Measurements from ENCODE around the gene PIN1. TPM values are rescaled to one million over a fixed set of nuclear protein-coding genes. Genes with fewer than 3 reads are reported as not detected.

The PIN1 gene
- total RNA-seq, 8 experiments from 2014 or later, result 95.1 to 185 (median 123) TPM

GRCh38 chr19:9883764-9884163 lies 48.6 kb downstream of the PIN1 start:
- in situ Hi-C loops (cut with MboI; ENCODE audit: low pct_unique_long_range_greater_than_20kb in 2 of 9, low sequenced_read_pairs in 9 of 9, unreplicated experiment in 9 of 9), result no loop called here
- ATAC-seq (replicated peaks in 6 of 8), result no peak
- WGBS, 10 experiments, result 58 to 100% (median 85%) methylated on average over 1 to 9 of the region's 12 CpGs; no CpG with 5 or more reads in 2 of the 10 experiments
- peaks cover 13 to 15% of the 10 kb centered on the region in 2 donors for H3K4me1 ChIP-seq (replicated peaks in 1 of 2)
- H3K27ac ChIP-seq, result peak overlapping the region; percentile 41 to 68
- no peak overlapping the region for H3K4me3 ChIP-seq

- 20 to 88% (median 60%) methylated on average over 1 to 4 of the region's 8 CpGs; no CpG with 5 or more reads in 5 of the 10 experiments for WGBS, 10 experiments
These were observed 50.0 kb downstream of the PIN1 start for GRCh38 chr19:9885077-9885552.

GRCh38 chr19:9891609-9892373 lies 56.7 kb downstream of the PIN1 start:
- 0 to 87% (median 79%) methylated on average over 1 to 6 of the region's 6 CpGs; no CpG with 5 or more reads in 5 of the 10 experiments for WGBS, 10 experiments
- Histone ChIP-seq H3K27ac (no peak overlapping the region), H3K4me1 (replicated peaks in 1 of 2) (peaks cover 0 to 12% of the 10 kb centered on the region in 2 donors), H3K4me3 (no peak overlapping the region)
- ATAC-seq (replicated peaks in 6 of 8), result no peak
- in situ Hi-C loops (cut with MboI; ENCODE audit: low pct_unique_long_range_greater_than_20kb in 2 of 9, low sequenced_read_pairs in 9 of 9, unreplicated experiment in 9 of 9), result no loop called here

More at GRCh38 chr19:9885077-9885552, 50.0 kb downstream of the PIN1 start:
- H3K27ac ChIP-seq, result no peak overlapping the region
- ATAC-seq (replicated peaks in 6 of 8), result peak in 3 of 8 experiments; percentile 52 to 54 (median 54)
- in situ Hi-C loops (cut with MboI; ENCODE audit: low pct_unique_long_range_greater_than_20kb in 2 of 9, low sequenced_read_pairs in 9 of 9, unreplicated experiment in 9 of 9), result no loop called here
- H3K4me3 ChIP-seq, result no peak overlapping the region
- peaks cover 13 to 24% of the 10 kb centered on the region in 2 donors for H3K4me1 ChIP-seq (replicated peaks in 1 of 2)

Other genes starting within 250 kb of the PIN1 start
- gene ZNF561, start 214.1 kb upstream of the PIN1 start, total RNA-seq, result 10 to 100 TPM; 23.2 to 60.3 (median 33.7) TPM
- 10 to 100 TPM; 20.6 to 39.4 (median 28.1) TPM for gene ZNF562, start 160.2 kb upstream of the PIN1 start, total RNA-seq
- 10 to 100 TPM in 2 of 8 experiments, 1 to 10 TPM in 6; 5.1 to 15.0 (median 7.6) TPM for gene ZNF846, start 66.6 kb upstream of the PIN1 start, total RNA-seq
- gene FBXL12, start 16.2 kb upstream of the PIN1 start, total RNA-seq, result 10 to 100 TPM; 20.3 to 32.9 (median 26.1) TPM
- 100 to 1,000 TPM; 365 to 691 (median 447) TPM for gene UBL5, start 7.4 kb upstream of the PIN1 start, total RNA-seq
- gene OLFM2, start 101.2 kb downstream of the PIN1 start, total RNA-seq, result 10 to 100 TPM in 6 of 8 experiments, 1 to 10 TPM in 2; 2.1 to 53.1 (median 32.9) TPM
- gene COL5A3, start 175.2 kb downstream of the PIN1 start, total RNA-seq, result 1 to 10 TPM in 1 of 8 experiments, under 1 TPM in 5, not detected in 2; 0.07 to 5.3 (median 0.19) TPM
- gene RDH8, start 178.2 kb downstream of the PIN1 start, total RNA-seq, result 1 to 10 TPM in 1 of 8 experiments, under 1 TPM in 2, not detected in 5; 0.37 to 2.2 (median 0.97) TPM